ENCODE data around the gene HEMK1. TPM values are rescaled to one million over a fixed set of nuclear protein-coding genes. Genes with fewer than 3 reads are reported as not detected.

The HEMK1 gene
- total RNA-seq, 2 donors from 2014 or later, result 24.1 to 25.8 TPM

DNA sequence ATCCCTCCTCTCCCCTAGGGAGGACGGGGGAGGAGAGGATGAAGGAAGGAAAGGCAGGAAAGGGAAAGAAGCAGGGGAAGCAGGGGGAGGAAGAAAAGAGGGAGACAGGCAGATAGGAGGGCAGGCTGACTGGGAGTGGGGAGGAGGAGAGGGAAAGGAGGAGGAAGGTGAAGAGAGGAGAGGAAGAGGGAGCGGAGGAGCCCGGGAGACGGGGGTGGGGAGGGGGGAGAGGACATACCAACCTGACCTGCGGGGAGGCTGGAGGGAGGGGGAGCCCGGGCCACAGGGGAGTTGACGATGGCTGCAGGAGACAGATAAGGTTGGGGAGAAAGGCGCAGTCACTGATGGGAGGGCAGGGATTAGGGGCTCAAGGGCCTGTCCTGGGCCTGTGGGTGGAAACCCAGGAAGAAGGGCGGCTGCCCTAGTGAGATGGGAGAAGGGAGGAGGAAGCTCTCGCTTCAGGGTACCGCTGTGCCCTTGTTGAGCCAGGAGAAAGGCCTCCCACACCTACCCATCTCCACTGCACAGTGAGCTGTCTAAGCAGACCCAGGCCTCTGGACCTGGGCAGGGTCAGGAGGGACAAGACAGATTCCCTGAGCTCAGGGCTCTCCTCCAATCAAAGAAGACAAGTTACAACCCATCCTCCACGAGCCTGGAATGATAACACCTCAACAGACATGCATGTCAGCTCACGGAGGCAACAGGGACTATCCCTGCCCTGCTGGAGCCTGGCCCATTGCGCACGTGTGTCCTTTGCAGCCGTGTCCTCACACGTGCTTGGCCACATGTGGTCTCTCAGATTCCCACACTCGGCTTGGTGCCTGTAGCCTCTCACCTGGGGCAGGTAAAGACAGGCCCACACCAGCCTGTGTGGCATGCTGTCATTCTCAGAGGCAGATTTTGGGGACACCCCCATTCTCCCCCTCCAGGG lies 29.7 kb upstream of the HEMK1 start:
- Histone ChIP-seq H3K4me3 (ENCODE audit: low read length) (no peak overlapping the region), H3K9me3 (ENCODE audit: control insufficient read depth, low read length) (no peaks in the 10 kb centered on the region), H3K27me3 (ENCODE audit: control insufficient read depth, insufficient read depth, low read length, poor library complexity, severe bottlenecking) (no peaks in the 10 kb centered on the region), H3K4me1 (ENCODE audit: control insufficient read depth, insufficient read depth, low read length) (peaks cover 4% of the 10 kb centered on the region), H3K9ac (ENCODE audit: extremely low read depth, low read length, poor library complexity, severe bottlenecking) (no peak overlapping the region), H3K36me3 (ENCODE audit: control insufficient read depth, insufficient read depth, low read length) (no peaks in the 10 kb centered on the region), H3K27ac (ENCODE audit: low read depth, low read length) (no peak overlapping the region)
- H3K36me3 Mint-ChIP-seq (ENCODE audit: low read depth), result no peaks in the 10 kb centered on the region
- H3K4me3 Mint-ChIP-seq, result no peak overlapping the region
- H3K4me1 Mint-ChIP-seq, result peaks cover 16% of the 10 kb centered on the region
- no peak overlapping the region for H3K27ac Mint-ChIP-seq
- WGBS, 2 experiments (ENCODE audit: insufficient coverage in 1 of 2, insufficient read length in 1 of 2), result 57 to 70% methylated on average over 10 to 18 of the region's 18 CpGs
- no peaks in the 10 kb centered on the region for H3K9me3 Mint-ChIP-seq
- peak; percentile 67 for DNase-seq
- TF ChIP-seq, protein P1, sequence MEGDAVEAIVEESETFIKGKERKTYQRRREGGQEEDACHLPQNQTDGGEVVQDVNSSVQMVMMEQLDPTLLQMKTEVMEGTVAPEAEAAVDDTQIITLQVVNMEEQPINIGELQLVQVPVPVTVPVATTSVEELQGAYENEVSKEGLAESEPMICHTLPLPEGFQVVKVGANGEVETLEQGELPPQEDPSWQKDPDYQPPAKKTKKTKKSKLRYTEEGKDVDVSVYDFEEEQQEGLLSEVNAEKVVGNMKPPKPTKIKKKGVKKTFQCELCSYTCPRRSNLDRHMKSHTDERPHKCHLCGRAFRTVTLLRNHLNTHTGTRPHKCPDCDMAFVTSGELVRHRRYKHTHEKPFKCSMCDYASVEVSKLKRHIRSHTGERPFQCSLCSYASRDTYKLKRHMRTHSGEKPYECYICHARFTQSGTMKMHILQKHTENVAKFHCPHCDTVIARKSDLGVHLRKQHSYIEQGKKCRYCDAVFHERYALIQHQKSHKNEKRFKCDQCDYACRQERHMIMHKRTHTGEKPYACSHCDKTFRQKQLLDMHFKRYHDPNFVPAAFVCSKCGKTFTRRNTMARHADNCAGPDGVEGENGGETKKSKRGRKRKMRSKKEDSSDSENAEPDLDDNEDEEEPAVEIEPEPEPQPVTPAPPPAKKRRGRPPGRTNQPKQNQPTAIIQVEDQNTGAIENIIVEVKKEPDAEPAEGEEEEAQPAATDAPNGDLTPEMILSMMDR (conservative IDR thresholded peaks at IDR 0.05), result no peak
- H3K27me3 Mint-ChIP-seq (ENCODE audit: insufficient read depth), result peaks cover 2% of the 10 kb centered on the region

DNA sequence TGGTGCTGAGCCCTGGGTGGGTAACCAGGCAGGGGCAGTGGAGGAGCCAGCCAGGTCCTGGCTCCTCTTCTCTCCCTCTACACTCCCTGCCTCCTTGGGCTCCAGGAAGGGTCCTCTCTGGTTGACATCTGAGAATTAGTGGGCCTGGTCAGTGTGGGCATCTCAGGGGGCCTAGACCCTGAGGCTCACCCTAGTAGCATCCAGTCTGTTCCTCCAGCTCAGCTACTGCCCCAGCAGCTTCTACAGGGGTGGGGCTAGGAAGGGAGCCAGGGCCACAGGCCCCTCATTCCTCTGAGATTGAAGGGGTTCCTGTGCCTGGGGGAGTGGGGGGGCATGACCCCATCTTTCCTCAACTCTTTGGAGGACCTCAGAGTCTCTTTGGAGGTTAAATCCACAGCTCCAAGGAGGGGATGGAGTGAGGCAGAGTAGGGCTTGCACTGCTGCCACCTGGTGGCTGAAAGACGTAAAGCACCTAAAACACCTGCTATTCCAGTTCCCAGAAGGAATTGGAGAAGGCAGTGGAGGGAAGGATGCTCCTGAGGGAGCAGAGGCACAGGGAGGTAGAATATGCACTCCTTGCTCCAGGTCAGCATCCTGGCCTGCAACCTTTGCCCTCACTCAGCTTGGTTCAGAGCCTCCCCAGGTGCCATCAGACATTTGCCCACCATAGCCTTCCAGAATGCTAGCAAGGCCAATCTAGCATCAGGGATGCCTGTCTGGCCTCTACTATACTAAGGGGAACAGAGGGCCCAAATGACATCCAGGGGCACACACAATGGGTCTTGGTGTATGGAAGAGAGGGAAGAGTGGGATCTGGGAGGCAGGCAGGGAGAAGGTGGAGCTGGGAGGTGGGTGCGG lies 26.9 kb upstream of the HEMK1 start:
- TF ChIP-seq, protein P1 (conservative IDR thresholded peaks at IDR 0.05), result peak; percentile 91
- 50% methylated on average over 2 of the region's 2 CpGs; no CpG with 5 or more reads in 1 of the 2 experiments for WGBS, 2 experiments (ENCODE audit: insufficient coverage in 1 of 2, insufficient read length in 1 of 2)
- no peaks in the 10 kb centered on the region for H3K27me3 ChIP-seq (ENCODE audit: control insufficient read depth, insufficient read depth, low read length, poor library complexity, severe bottlenecking)
- H3K36me3 ChIP-seq (ENCODE audit: control insufficient read depth, insufficient read depth, low read length), result no peaks in the 10 kb centered on the region
- Mint-ChIP-seq H3K4me1 (peaks cover 17% of the 10 kb centered on the region), H3K9me3 (no peaks in the 10 kb centered on the region), H3K27me3 (ENCODE audit: insufficient read depth) (peaks cover 2% of the 10 kb centered on the region), H3K4me3 (no peak overlapping the region), H3K36me3 (ENCODE audit: low read depth) (no peaks in the 10 kb centered on the region), H3K27ac (no peak overlapping the region)
- H3K27ac ChIP-seq (ENCODE audit: low read depth, low read length), result no peak overlapping the region
- peak; percentile 93 for DNase-seq
- H3K9me3 ChIP-seq (ENCODE audit: control insufficient read depth, low read length), result no peaks in the 10 kb centered on the region
- H3K4me3 ChIP-seq (ENCODE audit: low read length), result no peak overlapping the region
- peaks cover 4% of the 10 kb centered on the region for H3K4me1 ChIP-seq (ENCODE audit: control insufficient read depth, insufficient read depth, low read length)
- H3K9ac ChIP-seq (ENCODE audit: extremely low read depth, low read length, poor library complexity, severe bottlenecking), result no peak overlapping the region

DNA sequence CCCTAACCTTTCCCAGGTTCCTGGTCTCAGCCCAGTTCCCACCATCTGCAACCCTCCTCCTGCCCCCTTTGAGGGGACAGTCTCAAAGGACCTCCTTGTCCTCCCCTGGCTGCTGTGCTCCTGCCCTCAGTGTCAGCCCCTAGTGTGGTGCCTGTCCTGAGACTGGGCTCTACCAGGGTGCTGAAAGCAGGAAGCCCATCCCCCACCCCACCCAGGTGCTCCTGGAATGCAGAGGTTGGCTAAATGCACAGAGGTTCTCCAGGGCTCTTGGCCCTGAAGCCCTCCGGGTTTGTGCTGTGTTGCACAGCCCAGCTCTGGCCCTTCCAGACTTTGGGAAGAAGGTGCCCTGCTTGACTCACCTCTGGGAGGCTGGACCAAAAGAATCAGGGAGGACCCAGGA lies 23.5 kb upstream of the HEMK1 start:
- Mint-ChIP-seq H3K36me3 (ENCODE audit: low read depth) (no peaks in the 10 kb centered on the region), H3K27ac (no peak overlapping the region), H3K4me3 (no peak overlapping the region), H3K27me3 (ENCODE audit: insufficient read depth) (peaks cover 2% of the 10 kb centered on the region), H3K9me3 (no peaks in the 10 kb centered on the region), H3K4me1 (peaks cover 4% of the 10 kb centered on the region)
- TF ChIP-seq, protein P1 (conservative IDR thresholded peaks at IDR 0.05), result no peak
- Histone ChIP-seq H3K4me3 (ENCODE audit: low read length) (no peak overlapping the region), H3K9ac (ENCODE audit: extremely low read depth, low read length, poor library complexity, severe bottlenecking) (no peak overlapping the region), H3K36me3 (ENCODE audit: control insufficient read depth, insufficient read depth, low read length) (no peaks in the 10 kb centered on the region), H3K27me3 (ENCODE audit: control insufficient read depth, insufficient read depth, low read length, poor library complexity, severe bottlenecking) (no peaks in the 10 kb centered on the region), H3K4me1 (ENCODE audit: control insufficient read depth, insufficient read depth, low read length) (no peaks in the 10 kb centered on the region), H3K9me3 (ENCODE audit: control insufficient read depth, low read length) (no peaks in the 10 kb centered on the region), H3K27ac (ENCODE audit: low read depth, low read length) (no peak overlapping the region)
- 57 to 85% methylated on average over 1 of the region's 1 CpG for WGBS, 2 experiments (ENCODE audit: insufficient coverage in 1 of 2, insufficient read length in 1 of 2)
- DNase-seq, result peak; percentile 77

All from endodermal cell (in vitro differentiated cells).